Skeletal muscle cell (primary cell): Measurements from ENCODE around the gene MXRA8.
"Not testable (repeated sequence)": the region's sequence is repeated elsewhere in the genome, so short reads cannot be mapped to it uniquely, and the experiment has no call there.

Source experiments
- DNase-seq: peaks from one replicate; pipeline ENCODE4 v3.0.0-alpha.2; 2010; ENCODE audit warnings: low read depth
- H3K4me3 ChIP-seq: 2 replicates; pipeline ENCODE4 v1.5.1; 2011; ENCODE audit warnings: low read depth, mild to moderate bottlenecking, control low read depth, low read length, moderate library complexity

MXRA8 gene

DNA sequence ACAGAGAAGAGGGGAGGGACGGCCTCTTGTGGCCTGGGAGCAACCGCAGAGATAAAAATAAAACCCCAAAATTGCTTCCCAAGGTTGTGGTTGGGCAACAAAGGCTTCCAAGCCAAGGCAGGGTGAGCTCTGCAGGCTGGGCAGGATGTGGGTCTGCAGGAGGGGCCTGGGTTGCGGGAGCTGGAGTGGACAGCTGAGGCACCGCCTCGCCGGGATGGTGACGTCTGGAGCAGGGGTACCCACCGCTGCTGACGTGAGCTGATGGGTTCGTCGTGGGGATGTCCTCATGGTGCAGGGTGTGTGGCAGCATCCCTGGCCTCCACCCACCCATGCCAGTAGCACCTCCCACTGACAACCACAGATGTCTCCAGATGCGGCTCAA is 13.0 kb upstream of the MXRA8 start:
- DNase-seq: no peak
- H3K4me3 ChIP-seq: no peak overlapping the region

DNA sequence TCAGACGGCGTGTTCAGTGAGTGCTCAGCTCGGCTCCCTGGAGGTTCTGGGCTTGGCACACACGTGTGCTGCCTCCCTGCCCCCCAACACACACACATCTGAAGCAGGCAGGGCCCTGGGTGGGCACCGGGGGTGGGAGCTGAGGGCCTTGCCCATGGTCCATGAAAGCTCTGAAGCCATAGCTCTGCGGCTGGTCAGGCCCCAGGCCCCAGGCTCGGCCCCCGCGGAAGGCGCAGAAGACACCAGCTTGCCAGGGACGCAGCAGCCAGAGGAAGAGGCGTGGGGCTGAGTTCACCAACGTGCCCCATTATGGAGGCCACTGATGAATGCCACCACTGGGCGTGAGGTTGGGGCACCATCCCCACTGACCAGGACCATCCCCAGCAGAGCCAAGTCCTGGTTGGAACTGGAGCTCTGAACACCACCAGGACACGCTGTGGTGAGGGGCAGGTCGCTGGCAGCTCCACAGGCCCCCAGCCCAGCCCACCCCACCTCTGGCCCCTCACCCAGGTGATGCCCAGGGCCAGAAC is 12.5 kb upstream of the MXRA8 start:
- DNase-seq: no peak
- H3K4me3 ChIP-seq: no peak overlapping the region

DNA sequence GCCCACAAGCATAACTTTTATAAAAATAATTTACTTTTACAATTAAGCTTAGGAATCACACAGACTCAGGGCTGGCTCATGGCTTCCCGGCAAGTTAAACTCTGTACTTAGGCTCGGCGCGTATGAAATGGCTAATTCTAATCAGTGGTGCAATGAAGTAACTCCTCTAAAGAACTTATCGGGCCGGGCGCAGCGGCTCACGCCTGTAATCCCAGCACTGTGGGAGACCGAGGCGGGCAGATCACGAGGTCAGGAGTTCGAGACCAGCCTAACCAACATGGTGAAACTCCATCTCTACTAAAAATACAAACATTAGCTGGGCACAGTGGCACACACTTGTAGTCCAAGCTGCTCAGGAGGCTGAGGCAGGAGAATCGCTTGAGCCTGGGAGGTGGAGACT is 11.7 kb upstream of the MXRA8 start:
- not testable (repeated sequence) for DNase-seq, H3K4me3 ChIP-seq

DNA sequence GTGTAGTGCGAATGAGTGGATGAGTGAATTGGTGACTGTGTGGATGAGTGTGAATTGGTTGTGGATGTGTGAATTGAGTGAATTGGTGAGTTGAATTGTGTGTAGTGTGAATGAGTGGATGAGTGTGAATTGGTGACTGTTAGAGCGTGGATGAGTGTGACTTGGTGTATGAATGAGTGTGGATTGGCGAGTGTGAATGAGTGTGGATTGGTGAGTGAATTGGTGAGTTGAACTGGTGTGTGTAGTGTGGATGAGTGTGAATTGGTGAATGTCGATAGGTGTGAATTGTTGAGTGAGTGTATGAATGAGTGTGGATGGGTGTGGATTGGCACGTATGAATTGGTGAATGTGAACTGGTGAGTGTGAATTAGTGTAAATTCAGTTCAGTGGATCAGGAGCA is 9.0 kb upstream of the MXRA8 start:
- no peak overlapping the region for H3K4me3 ChIP-seq
- DNase-seq: no peak

DNA sequence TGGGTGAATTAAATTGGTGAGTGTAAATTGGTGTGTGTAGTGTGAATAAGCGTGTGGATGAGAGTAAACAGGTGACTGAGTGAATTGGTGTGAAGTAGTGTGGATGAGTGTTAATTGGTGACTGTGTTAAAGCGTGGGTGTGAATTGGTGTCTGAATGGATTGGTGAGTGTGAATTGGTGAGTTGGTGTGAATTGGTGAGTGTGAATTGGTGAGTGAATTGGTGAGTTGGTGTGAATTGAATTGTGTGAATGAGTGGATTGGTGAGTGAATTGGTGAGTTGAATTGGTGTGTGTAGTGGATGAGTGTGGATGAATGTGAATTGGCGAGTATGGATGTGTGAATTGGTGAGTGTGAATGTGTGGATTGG is 8.3 kb upstream of the MXRA8 start:
- no peak overlapping the region for H3K4me3 ChIP-seq
- DNase-seq: no peak

DNA sequence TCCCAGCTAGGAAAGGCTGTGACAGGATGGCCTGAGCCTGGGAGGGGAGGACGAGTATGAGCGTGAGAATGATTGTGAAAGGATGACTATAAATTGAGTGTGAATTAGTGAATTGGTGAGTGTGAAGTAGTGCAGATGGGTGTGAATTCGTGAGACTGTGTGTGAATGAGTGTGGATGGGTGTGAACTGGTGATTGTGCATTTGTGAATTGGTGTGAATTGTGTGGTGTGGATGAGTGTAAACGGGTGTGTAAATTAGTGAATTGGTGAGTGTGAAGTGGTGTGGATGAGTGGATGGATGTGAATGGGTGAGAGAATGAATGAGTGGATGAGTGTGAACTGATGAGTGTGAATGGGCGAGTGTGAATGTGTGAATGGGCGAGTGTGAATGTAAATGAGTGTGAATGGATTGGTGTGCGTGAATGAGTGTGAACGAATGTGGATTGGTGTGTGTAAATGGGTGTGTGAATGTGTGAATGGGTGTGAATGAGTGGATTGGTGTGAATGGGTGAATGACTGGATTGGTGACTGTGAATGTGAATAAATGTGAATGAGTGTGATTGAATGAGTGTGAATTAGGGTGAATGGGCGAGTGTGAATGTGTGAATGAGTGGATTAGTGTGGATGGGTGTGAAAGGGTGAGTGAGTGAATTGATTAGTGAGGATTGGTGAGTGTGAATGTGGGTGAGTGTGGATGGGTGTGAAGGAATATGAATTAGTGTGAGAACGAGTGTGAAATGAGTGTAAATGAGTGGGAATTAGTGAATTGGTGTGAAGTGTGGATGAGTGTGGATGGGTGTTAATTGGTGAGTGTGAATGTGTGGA is 7.7 kb upstream of the MXRA8 start:
- DNase-seq: no peak

DNA sequence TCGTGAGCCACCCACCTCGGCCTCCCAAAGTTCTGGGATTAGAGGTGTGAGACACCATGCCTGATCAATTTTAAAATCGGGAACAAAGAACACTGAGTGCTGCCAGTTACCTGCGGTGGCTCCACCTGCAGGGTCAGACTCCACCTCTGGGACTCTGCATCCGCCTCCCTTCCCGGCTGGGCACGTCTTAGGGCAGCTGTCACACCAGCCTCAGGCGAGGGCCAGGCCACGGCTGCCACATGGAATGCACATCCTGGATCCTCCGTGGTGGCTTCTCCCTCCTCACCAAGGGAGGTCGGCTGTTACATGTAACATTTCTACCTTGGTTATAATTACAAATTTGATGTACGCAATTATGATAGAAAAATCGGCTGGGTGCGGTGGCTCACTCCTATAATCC is 5.9 kb upstream of the MXRA8 start:
- no peak overlapping the region for H3K4me3 ChIP-seq
- DNase-seq: no peak

More for the DNA sequence above, 7.7 kb upstream of the MXRA8 start:
- H3K4me3 ChIP-seq: no peak overlapping the region

DNA sequence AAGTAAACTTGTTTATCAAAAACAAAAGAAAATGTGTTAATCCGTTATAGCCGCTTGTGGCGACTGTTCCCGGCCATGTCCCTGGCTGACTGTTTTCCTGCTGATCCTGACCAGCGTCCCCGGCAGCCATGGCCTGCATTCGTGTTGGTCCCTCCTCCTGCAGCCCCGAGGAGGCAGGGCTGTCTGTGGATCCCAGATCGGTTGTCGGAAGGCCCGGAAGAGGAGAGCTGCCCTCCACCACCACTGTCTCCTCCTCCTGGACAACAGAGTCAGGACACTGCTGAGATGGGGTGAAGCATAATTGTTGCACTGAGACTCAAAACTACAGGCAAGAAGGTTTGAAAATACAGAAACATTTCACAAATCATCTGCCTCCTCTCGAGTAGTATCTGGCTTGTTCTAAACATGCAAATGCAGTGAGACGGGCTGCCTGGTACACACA is 3.6 kb upstream of the MXRA8 start:
- no peak overlapping the region for H3K4me3 ChIP-seq
- DNase-seq: peak; percentile 52

DNA sequence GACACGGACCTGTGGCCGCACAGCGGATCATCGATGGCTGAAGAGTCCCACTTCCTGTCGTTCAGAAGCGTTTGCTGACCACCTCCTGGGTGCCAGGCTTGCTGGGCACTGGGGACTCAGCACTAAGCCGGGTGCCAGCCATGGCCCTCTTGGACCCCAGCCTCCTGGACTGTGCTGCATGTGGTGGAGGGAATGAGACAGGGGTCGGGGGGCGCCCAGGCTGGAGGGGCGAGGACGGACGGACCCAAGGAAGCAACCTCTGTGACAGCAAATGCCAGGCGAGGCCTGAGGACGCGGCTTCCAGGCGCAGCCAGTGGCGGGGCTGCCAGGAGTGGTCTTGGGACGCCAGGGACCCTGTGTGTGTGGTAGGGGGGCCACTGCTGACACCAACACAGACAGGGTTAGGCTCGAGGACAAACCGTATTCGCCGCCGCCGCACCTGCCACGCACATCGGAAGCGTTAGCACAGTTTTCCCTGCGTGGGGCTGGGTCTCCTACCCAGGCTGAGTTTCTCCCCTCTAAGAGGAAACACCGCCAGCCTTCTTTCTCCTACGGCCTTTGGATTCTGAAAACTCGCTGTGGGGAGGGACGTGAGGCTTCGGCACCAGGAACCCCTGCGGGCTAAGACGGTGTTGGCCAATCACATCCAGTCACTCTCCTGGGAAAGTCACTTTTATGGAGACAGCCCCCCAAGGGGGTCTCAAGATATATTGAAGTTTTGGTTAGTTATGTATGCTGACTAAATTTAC is 3.1 kb upstream of the MXRA8 start:
- DNase-seq: no peak
- H3K4me3 ChIP-seq: no peak overlapping the region

DNA sequence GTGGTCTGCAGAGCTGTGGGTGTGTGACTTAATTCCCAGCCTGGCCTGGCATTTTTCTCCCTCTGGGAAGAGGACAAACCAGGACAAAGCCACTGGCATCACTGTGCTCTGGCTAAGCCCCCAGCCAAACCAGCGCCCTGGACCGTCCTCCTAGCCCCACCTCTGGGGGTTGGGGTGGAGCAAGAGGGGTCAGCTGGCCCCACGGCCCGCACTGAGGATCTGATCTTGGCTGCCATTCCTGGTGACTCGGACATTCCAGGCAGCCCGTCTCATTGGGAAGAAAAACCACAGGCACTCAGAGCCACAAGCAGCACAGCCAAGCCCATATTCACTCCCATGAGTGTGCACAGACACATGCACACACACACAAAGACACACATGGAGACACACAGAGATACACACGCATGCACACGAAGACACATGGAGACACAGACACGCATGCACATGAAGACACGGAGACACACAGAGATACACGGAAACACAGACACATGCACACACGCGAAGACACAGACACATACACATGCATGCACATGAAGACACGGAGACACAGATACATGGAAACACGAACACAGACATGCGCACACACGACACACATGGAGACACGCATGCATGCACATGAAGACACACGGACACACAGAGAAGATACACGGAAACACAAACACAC is 2.3 kb upstream of the MXRA8 start:
- H3K4me3 ChIP-seq: no peak overlapping the region

DNA sequence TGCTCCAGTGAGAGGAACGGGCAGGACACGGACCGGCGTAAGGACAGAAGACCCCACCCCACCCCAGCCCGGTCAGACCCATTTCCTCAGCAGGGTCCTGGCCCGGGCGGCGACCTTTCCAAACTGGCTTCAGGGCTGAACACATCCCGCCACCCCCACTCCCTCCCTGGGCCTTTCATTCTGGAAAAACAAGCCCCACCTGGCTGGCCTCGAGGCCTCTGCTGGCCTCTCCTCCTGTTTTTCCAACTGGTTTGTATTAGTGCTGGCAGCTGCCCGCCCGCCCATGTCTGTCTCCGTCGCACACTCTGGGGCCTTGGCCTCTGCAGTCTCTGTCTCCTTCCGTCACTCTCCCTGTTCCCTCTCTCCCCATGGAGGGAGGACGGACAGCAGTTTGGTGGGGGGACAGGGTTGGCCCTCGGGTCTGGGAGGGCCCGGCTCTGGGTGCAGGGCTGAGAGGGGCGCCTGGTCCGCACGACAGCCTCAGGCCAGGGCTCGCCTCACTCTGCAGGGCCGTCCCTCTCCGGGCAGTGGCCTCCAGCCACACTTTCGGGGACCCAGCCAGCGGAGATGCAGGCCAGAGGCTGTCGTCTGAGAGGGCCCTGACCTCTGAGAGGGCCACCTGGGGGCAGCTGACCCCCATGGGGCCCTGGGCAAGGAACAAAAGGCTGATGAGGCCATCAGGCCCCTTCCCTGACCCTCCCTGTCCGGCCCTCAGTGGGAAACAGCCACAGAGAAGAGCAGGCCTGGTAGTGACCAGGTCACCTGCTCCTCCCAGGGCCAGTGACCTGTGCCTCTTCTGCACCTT is 1.5 kb upstream of the MXRA8 start:
- DNase-seq: no peak
- H3K4me3 ChIP-seq: no peak overlapping the region

More for the DNA sequence above, 2.3 kb upstream of the MXRA8 start:
- peak; percentile 68 for DNase-seq

DNA sequence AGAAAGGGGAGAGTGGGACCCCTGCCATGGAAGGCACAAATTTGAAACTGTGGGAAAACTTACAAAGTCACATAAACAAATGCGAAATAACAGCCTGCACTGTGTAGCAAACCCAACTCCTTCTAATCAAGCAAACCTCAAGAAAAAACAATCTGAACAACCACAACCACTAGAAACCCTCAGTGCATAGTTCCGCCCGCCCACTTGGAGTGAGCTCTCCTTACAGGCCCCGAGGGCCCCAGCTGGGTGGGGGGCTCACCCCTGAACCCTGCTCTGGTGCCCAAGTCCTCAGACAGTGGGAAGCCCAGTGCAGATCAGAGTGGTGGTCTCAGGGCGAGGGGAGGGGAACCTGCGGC is 931 bp upstream of the MXRA8 start:
- DNase-seq: no peak

DNA sequence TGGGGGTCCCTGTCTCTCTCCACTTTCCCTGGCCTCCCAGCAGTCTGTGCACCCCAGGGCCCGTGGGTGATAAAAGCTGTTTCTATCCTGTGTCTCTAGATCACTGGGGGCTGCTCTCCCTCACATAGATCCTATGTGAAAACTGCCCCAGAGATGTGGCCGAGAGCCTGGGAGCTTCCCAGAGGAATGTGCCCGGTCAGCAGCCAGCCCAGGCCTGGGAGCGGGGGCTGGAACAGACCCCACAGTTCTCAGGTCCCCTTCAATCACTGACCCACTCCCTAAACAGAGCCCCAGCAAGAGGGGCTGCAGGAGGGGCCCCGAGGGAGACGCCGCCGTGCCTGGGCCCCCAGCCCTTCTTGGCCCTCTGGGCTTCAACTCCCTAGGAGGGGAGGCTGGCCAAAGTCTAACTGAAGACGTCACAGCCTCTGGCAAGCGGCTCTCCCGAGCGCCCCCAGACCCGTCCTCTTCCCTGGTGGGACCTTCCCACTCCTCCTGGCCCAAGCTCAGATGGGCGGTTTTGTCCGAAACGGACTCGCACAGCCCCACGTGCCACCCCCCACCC is 403 bp downstream of the MXRA8 start:
- H3K4me3 ChIP-seq: peak overlapping the region; percentile 80
- no peak for DNase-seq

More for the DNA sequence above, 931 bp upstream of the MXRA8 start:
- peak overlapping the region; percentile 80 for H3K4me3 ChIP-seq

DNA sequence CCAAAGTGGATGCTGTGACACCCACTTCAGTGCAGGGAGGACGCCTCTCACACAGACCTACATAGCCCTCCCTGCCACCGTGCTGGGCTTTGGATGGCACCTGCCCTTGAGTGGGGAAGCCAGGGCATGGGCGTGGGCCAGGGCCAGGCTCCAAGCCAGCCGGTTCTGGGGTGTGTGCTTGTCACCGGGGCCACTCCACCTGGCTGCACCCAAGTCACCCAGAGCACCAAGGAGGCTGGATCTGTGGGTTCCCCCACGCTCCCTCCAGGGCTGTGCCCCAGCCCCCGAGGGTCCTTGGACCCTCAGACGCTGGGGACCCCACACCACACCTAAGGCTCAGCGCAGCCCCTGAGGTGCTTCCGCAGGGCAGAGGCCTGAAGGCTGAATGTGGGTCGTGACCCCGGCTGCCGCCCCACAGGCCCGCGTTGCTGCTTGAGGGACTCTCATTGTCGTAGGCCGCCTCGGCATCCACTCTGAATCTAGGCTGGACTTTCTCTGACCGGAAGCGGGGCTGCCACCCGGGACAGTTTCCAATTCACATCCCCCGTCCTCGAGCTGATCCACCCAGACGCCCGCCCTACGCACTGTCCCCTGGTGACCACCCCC is 1.5 kb downstream of the MXRA8 start:
- H3K4me3 ChIP-seq: peak overlapping the region; percentile 80
- no peak for DNase-seq

DNA sequence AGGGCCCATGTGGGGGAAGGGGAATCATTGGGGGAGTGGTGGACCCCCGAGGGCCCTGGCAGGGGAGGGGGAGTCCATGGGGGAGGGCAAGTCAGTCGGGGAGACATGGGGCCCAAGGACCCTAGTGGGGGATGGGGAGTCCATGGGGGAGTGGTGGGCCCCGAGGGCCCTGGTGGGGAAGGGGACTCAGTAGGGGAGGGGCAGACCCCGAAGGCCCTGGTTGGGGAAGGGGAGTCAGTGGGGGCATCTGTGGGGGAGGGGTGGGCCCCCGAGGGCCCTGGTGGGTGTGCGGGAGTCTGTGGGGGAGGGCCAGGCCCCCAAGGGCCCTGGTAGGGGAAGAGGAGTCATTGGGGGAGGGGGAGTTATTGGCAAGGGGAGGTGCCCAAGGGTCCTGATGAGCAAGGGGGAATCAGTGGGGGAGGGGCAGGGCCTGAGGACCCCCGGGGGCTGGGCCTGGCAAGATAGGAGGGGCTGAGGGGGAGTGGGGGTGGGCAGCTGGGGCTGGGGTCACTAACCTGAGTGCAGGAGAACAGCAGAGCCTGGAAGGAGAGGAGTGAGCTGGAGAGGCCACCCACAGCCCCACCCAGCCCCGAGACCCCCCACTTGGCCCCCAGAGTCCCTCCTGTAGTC is 2.1 kb downstream of the MXRA8 start:
- DNase-seq: no peak
- H3K4me3 ChIP-seq: peak overlapping the region; percentile 80

DNA sequence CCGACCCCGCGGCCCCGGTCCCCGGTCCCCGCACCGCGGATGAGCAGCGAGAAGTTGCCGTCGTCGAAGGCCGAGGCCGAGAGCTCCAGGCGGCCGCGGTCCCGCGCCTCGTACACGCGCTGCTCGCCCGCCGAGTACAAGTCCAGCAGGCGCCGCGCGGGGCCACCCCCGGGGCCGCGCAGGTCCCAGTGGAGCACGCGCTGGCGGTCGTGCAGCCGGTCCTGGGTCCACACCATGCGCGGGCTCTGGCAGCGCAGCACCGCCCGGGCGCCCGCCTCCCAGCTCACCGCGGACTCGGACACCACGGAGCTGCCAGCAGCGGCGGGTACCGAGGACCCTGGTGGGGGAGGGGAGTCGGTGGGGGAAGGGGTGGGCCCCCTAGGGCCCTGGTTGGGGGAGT is 2.9 kb downstream of the MXRA8 start:
- DNase-seq: no peak
- peak overlapping the region; percentile 80 for H3K4me3 ChIP-seq

DNA sequence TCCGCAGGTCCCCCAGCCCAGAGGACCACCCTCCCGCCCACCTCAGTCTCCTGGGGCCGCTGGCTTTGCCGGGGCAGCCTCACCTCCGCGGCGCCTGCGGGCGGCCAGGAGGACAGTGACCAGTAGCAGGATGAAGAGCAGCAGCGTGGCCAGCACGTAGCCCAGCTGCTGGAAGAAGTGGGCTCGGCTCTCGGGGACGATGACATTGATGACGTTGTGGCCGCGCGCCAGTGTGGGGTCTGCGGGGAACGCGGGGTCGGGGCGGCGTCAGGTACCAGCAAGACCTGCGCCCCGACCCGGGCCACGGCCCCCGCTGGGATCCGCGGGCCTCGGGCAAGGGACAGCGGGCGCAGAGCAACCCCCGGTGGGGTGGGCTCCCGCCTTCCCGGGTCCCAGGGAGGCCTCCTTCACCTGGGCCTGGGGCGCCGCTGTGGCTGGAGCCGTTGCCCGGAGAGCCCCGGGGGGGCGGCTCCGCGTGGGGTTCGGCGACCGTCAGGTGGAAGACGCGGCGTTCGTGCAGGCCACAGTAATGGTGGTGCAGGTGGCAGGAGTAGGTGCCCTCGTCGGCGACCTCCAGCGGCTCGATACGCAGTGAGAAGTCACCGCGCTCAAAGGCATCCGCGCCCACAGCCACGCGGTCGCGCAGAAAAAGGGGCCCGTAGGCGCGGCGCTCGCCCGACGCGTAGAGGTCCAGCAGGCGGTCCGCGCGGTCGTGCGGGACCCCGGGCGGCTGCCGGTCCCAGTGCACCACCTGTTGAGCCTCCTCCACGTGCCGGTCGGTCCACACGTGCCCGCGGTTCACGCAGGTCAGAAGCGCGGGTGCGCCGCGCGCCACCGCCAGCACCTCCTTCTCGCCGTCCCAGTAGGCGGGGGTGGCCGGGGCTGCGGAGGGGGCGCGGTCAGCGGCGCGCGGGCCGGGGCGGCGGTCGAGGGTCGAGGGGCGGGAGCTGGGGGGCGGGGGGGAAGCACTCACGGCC is 3.8 kb downstream of the MXRA8 start:
- H3K4me3 ChIP-seq: no peak overlapping the region
- DNase-seq: no peak
